Subcutaneous adipose tissue (tissue), 4 donors: Measurements from ENCODE around the gene AGAP1. TPM values are rescaled to one million over a fixed set of nuclear protein-coding genes. Genes with fewer than 3 reads are reported as not detected.

Experiments
- total RNA-seq, 4 donors: library from RNA; depleted of rRNA; stranded (reverse); fragments of >200 nt; gene quantifications; one replicate each; pipeline ENCODE4 v1.1.0, GENCODE V29; 2016
- TF ChIP-seq, protein P1 (sequence below): fragments of 450-650 bp; IDR thresholded peaks from one replicate; pipeline ENCODE4 v1.5.1; 2016; ENCODE audit warnings: low read depth, mild to moderate bottlenecking, control low read depth, antibody characterized with exemption, moderate library complexity

Gene AGAP1
- total RNA-seq, 4 donors from 2014 or later, result 13.6 to 26.3 (median 23.6) TPM

DNA sequence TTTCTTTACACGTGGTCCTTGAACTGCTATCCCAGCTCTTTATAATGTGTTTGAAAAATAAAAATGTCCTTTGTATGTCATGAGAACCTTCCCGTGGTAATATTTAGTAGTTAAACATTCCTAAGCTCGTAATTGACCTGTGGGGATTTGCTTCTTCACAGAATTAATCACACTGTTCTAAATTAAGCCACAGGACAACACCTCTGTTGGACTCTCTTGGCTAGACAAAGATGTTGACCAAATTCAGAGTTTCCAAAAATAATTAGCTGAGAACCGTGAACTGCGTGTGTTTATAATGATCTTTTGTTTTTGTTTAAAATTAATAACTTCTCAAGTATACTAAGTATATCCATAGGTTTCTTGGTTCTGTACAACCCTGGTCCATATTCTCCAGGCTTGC lies 528.3 kb downstream of the AGAP1 start:
- TF ChIP-seq, protein P1, sequence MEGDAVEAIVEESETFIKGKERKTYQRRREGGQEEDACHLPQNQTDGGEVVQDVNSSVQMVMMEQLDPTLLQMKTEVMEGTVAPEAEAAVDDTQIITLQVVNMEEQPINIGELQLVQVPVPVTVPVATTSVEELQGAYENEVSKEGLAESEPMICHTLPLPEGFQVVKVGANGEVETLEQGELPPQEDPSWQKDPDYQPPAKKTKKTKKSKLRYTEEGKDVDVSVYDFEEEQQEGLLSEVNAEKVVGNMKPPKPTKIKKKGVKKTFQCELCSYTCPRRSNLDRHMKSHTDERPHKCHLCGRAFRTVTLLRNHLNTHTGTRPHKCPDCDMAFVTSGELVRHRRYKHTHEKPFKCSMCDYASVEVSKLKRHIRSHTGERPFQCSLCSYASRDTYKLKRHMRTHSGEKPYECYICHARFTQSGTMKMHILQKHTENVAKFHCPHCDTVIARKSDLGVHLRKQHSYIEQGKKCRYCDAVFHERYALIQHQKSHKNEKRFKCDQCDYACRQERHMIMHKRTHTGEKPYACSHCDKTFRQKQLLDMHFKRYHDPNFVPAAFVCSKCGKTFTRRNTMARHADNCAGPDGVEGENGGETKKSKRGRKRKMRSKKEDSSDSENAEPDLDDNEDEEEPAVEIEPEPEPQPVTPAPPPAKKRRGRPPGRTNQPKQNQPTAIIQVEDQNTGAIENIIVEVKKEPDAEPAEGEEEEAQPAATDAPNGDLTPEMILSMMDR, result no peak

DNA sequence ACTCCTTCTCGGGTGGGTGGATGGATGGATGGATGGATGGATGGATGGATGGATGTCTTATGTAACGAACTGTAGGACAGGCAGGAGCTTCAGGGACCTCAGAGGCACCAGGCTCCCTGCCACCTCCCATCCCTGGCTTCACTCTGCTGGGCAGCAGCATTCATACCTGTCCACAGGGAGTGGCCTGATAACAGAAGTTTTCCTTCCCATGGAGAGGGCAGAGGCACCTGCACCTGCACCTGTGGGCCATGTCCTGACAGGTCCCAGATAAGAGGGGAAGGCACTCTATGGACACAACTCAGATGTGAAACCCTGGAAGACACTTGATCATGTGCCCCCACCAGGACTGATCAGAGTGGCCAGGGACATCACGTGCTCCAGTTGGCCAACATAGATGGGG lies 532.0 kb downstream of the AGAP1 start:
- TF ChIP-seq, protein P1, result no peak

DNA sequence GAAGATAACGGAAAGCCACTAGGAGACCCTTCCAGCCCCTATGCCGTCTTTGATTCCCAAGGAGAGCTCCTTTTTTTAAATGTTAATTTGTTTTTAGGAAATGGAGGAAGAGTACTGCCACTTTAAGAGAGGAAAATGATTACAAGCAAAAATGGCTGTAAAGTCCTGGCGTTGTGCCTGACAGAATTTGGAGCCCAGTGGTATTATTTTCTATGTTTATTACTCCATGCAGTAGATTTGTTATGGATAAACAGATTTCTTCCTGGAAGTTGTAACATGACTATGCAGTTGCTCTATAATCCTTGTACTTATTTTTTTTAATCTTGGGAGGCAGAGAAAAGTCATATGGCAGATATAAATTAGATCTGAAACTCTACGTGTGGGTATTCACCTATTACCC lies 533.0 kb downstream of the AGAP1 start:
- TF ChIP-seq, protein P1, result no peak

DNA sequence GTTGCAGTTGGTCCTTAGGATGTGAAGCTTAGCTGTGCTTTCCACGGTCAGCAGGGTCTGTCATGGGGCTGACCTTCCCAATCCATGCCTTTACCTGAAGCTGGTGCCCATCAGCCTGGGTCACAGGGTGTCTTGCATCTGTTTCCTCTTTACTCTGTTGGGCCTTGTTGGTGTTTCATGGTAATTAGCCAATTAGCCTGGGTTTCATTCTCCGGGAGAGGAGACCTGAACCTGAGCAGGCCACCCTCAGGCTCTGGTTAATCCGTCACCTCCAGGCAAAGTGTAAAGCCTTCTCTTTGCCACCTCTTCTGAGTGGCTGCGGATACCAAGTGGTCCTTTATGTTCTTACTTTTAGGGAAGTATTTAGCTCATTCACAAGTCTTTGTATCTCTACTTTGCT lies 534.2 kb downstream of the AGAP1 start:
- TF ChIP-seq, protein P1, result no peak

DNA sequence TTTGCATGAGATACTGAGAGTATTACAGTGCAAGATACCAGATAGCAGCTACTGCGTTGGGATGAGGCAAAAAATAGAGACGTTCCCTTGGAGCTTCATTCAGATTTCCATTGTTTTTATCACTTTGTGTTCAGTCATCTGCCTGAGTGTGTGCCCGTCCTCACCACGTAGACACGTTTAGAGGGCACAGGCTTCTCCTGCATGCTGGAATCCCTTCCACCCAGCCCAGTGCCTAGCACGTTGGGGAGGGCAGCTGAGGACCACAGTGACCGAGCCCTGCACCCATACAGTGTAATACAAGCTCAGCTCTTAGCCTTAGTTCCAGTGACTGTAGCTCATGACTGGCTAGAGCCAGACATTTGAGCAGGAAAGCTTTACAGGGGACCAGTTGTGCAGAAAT lies 539.6 kb downstream of the AGAP1 start:
- TF ChIP-seq, protein P1, result no peak

DNA sequence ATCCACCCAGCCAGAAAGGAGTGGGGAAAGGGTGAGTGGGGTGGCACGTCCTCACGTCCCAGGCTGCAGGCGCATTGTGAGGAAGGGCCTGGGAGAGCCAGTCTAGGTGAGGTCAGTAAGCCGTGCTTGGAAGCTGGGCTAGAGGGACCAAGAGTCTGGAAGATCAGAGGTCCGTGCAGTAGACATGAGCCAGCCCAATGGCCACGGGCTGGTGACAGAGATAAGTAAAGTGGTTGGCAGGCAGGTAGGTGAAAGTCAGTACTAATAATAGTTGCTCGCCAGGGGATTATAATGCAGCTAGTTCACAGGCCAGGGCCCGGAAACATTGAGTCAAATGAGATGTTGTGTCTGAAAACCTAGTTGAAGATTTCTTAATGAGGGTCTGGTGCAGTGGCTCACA lies 541.1 kb downstream of the AGAP1 start:
- TF ChIP-seq, protein P1, result no peak

DNA sequence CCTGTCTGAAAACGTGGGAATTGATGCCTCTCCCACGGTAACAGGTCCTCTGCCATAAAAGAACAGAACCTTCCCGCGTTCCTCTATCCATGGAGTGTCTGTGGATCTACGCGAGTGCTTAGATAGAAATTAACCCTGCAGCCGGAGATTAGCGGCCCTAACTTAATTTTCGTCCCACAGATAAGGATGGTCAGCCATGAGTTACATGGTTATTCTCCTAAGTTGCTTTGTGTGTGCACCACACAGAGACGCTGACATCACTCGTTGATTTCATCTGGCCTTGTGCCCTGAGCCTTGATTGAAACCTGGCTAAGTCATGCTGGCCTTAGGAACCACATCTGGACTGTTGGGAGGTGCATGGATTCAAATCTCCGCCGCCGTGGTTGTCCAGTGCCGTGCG lies 542.2 kb downstream of the AGAP1 start:
- TF ChIP-seq, protein P1, result no peak
